Stimulated activated naive CD4-positive, alpha-beta T cell treated with Interleukin-2 at 50 U/mL for 16 hours (primary cell): ENCODE measurements around the gene ADM.

Experiments
- DNase-seq: peaks from one replicate; lab custom pipeline; 2025; lab: John Stamatoyannopoulos, UW

Gene ADM

DNA sequence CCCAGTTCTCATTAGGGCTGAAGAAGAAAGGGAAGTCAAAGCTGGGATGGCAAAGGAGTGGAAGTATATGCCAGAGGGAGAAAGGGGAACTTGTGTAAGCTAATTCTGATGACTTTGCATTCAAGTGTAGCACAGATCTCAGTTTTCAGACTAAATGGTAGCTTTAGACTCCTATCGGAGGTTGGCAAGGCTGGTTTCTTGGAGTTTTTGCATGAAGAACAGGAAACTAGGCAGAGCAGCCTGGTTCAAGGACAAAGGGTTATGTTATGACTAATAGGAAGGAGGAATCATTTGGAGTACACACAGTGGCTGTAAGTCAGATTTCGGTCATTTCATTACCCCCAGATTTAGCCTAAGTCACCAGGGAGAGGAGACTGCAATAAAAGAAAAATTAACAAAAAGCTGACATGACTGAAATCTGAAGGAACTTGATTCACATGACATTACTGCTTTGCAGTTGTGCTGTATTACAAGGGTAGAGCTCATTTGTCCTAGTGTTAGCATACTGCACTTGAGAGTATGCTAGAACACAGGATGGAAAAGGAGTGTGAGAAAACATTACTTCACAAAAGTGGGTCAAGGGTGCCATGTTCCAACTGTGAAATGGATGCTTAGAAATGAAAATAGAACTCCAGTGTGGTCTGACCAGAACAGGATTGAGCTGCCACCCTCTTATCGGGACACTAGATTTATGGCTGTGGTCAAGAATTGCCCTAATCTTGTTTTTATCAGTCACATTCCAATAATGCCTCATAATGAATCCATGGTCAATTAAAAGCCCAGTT is 23.6 kb downstream of the ADM start:
- DNase-seq = no peak

DNA sequence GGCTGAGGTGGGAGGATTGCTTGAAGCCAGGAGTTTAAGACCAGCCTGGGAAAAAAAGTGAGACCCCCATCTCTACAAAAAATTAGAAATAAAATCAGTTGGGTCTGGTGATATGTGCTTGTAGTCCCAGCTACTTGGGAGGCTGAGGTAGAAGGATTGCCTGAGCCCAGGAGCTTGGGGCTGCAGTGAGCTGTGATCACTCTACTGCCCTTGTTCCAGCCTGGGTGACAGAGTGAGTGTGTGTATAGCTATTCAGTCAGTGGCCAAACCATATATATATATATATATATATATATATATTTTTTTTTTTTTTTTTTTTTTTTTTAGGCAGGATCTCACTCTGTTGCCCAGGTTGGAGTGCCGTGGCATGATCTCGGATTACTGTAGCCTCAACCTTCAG is 24.5 kb downstream of the ADM start:
- DNase-seq = no peak

DNA sequence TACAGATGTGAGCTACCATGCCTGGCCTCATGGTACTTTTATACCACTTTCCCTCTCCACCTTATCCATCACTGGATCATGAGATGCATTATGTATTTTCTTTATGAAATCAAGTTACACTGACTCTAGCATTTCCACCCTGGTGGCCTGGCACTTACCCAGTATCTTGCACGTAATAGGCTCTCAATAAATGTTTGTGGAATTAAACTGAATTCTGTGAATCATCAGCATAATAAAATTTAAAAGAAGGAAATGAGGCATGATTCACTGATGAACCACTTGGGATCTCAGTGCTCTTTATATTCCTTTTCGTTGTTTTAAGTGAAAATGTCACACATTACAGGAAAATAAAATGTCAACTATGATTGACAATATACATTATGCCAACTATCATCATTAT is 25.1 kb downstream of the ADM start:
- DNase-seq = no peak

DNA sequence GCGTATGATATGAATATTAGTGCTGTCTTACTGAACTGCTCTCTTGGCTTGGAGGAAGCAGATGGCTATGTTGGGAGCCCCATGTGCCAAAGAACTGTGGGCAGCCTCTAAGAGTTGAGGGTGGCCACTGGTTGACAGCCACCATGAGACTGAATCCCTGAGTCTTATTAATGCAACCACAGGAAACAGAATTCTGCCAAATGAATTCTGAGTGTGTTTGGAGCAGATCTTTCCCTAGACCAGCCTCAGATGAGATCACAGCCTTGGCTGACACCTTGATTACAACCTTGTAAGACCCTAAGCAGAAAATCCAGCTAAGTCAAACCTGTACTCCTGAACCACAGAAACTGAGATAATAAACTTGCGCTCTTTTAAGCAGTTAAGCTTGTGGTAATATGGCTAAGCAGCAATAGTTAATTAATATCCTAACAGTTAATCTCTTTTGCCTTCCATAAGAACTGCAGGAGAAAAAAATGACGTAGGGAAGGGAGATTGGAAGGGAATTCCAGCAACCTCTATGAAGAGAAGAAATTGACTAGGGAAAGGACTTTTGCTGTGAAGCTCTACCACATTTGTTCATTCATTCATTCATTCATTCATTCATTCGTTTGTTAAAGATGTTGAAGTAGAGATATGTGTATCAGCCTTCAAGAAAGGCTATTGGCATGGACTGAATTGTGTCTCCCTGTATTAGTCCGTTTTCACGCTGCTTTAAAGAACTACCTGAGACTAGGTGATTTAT is 26.8 kb downstream of the ADM start:
- DNase-seq = no peak

DNA sequence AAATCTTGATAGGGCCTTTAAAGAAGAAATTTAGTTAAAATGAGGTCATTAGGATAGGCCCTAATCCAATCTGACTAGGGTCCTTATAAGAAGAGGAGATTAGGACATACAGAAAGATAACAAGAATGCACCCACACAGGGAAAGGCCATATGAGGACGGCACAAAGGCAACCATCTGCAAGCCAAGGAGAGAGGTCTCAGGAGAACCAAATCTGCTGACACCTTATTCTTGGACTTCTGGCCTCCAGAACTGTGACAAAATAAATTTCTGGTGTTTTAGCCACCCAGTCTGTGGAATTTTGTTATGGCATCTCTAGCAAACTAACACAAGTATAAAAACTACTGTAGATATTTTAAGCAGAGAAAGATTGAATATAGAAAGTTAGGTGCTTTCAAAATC is 28.6 kb downstream of the ADM start:
- DNase-seq = no peak

DNA sequence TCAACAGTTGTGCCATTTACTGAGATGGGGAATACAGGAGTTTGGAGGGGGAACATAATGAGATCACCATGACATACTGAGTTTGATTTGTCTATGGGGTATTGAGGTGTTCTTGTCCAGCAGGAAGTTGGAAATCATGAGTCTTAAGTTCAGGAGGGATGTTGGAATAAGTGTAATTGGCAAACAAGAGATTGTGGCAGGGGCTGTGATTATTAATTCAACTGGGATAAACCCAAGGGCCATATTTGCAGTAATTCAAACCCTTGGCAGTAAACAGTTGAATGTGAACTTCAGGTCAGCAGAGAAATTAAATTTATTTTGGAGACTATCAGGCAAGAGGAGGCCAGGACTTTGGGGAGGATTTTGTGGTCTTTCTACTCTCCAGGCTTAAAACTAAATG is 33.4 kb downstream of the ADM start:
- DNase-seq = no peak

DNA sequence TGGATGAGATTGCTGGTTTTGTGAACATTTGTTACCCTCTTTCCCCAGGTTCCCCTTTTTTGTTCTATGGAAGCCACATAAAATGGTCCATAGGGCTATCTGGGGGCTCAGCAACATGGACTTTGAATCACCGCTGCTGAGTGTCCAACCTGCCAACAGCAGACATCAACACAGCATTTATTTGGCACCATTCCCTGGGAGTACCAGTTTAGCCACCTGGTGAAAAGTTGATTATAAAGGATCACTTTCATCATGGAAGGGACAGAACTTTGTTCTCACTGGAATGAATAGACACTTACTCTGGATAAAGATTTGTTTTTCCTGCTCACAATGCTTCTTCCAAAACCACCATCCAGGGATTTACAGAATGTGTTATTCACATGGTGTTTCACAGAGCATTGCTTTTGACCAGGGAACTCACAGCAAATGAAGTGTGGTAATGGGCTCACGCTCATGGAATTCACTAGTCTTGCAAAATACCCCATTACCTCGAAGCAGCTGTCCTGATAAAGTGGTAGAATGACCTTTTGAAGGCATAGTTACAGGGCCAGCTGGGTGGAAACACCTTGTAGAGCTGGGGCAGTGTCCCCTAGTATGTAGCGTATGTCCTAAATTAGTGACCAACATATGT is 43.9 kb downstream of the ADM start:
- no peak for DNase-seq

DNA sequence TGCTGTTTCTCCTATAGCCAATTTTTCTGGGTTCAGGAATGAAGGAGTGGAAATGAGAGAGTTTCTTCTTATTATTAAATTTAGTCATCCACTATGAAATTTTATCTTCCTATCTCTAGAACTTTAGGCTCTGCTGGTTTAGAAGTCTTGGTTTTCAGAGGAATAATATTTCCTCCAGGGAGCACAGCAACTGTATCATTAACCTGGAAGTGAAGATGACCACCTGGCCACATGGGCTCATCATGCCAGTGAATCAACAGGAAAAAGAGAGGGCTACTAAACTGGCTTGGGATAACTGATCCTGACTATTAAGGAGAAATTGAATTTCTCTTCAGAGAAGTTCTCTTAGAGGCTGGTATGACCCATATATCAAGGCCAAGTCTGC is 44.4 kb downstream of the ADM start:
- no peak for DNase-seq

DNA sequence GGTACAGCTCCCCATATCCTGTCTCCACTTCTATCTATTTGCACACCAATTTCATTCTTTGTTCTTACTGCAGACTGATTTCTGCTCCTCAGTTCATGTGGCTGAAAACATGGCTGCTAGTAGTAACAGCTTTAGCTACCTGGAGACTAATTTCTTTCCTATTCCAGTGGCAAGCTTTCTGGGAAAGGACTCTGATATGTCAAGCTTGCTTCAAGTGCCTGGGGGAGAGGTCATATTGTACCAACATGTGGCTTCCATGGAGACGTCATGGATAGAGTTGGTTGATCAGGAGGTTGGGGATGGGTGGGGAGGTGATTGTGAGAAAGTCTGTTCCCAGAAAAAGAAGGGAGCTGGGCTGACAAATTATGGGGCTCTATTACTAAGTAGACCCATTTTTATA is 44.9 kb downstream of the ADM start:
- no peak for DNase-seq

DNA sequence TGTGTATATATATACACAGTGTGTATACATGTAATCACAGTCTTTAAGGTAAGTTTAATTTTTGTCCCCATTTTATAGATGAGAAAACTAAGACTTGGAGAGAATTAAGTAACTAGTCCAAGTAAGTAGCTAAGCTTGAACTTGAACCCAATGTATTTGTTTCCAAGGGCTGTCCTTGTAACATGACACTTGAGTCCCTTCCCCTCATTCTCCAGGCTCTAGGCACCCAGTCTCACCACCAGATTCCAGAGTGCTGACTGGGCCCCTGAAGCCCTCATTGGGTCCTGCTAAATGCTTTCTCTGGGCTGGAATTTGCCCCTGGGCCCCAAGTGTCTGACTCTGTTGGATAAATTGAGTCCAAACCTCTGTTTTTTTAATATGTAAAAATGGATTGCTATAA is 45.5 kb downstream of the ADM start:
- no peak for DNase-seq

DNA sequence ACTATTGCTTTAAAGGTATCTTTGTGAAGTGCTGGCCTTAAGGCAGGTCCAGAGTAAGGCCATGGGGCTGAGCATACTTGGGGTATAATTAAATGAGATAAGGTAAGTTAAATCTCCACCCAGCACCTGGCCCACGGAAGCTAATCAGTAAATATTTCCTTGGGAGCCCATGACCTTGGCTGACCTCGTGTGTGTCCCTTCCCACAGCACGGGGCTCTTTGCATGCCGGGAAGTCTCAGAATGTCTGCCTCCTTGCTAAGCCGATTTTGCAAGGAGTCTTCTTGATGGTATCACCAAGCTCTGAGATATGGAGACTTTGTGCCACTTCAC is 46.5 kb downstream of the ADM start:
- DNase-seq = no peak

DNA sequence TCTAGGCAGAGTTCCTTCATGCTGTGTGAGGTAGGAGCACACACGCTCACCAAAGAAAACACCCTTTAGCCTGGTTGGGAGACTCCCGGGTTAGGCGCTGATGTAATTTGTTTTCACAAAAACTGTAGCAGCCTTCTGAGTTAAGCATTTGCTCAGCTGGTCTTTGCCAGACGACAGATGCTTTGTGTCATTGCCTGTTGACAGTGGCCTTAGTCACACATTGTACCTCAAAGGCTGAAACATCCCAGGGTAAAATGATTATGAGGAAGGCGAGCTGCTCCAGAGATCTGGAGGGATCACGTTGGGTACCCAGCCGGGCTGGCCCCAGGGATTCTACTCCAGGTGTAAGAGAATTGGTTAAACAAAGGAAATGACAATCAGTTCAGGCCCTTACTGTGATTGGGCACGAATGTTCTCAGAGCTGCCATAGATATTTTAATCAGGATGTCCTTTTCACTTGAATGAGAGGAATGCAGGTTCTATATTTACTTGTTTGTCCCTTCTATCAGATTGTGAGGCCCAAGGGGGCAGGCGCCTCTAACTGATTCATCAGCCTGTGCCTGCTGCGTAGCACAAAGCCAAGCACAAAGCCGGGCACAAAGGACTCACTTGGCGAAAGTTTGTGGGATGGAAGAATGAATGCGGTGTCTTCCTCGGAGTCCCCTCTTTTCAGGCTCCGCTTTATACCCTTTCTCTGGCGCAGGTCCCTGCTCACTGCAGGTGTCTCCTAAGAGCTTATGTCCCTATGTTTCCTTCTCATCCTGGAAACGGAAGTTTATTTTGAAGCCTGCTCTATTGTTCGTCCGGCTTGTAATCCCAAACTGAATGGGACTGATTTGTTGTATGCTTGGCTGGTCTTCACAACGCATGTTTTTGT is 47.1 kb downstream of the ADM start:
- DNase-seq = no peak

DNA sequence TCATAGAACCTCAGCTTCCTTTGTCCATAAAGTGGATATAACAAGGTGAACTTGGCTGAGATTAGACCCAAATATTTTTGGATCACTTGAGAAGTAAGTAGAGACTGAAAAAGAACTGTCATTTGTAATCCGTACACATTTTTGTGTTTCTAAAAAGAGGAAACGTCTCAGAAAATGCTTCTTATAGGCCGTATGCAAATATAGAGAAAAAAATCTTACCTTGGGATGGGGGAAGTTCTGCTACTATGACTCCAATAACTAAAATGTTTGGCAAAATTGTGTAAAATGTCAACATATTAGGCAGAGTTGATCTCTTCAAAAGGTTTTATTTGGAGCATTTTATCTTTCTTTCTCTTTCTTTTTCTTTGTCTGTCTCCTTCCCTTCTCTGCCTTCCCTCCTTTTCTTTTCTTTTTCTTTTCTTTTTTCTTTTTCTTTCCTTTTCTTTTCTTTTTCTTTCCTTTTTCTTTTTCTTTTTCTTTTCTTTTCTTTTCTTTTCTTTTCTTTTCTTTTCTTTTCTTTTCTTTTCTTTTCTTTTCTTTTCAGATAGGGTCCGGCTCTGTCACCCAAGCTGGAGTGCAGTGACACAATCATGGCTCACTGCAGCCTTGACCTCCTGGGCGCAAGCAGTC is 48.2 kb downstream of the ADM start:
- no peak for DNase-seq

DNA sequence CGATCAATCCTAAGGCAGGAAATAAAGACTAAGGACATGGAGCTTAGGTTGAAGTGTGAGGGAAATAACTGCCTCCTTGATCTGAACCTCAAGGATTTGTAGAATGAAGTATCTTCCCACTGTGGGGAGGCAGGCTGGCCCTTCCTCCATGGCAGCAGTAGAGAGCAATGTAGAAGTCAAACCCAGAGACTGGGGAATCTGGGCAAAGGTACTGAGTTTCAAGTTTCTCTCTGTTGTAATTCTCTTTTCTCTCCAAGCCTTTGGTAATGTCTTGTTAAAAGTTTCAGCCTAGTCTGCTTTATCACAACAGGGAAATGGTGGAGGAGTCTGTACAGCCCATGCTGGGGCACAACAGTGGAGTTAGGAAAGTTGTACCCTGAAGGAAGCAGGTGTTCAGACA is 49.5 kb downstream of the ADM start:
- DNase-seq = no peak

DNA sequence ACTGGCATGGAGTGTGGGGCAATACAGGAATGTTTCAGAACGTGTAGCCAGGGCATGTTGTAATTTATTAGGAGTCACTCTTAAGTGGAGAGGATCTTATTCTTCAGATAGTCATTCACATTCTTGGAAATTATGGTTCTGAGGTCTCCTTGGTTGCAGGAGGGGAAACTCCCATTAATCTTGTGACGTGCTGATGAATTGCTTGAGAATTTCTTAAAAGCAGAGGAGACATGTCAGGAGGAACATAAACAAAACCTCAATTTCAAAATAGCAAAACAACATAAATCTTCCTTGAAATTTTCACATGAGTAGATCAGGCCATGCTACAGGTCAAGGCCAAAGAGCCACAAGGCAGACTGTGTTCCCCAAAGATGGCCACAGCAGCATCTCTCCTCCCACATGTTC is 50.4 kb downstream of the ADM start:
- DNase-seq = no peak

DNA sequence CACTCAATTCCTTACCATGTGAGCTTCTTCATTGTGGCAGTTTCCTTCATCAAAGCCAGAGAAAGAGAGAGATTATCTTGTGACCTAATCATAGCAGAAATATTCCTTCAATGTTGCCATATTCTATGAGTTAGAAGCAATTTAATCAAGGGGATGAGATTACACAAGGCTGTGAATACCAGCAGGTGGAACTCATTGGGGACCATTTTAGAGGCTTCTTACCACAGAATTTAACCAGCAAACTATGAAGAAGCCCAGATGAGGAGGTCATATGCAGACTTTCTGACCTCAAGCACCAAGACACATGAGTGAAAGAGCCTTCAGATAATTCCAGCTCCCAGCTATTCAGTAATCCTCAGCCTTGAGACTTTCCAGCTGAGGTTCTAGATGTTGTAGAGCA is 51.3 kb downstream of the ADM start:
- DNase-seq = no peak
